A549 (cell line): ENCODE results near the gene SELENOO. TPM values are rescaled to one million over a fixed set of nuclear protein-coding genes. Genes with fewer than 3 reads are reported as not detected.

ENCODE experiments used
- ATAC-seq, 2 experiments: fragments of 200-7000 bp in 1 of 2; fragments of >200 bp in 1 of 2; cut with Nextera tagmentation in 1 of 2; cut with Tn5 transposase in 1 of 2; 3 replicates each; pipeline versions ENCODE4 v1.8.0 to v1.9.1; 2018 to 2020; ENCODE audit warnings: mild to moderate bottlenecking in 1 of 2, moderate library complexity in 1 of 2
- CTCF ChIA-PET: fragments of 300-600 bp; sonication (Branson Sonifier 250); formaldehyde crosslinking; extraction: SDS; loops from one replicate; lab custom pipeline; 2021; ENCODE audit warnings: antibody characterized with exemption, inconsistent platforms; lab: Yijun Ruan, JAX
- POLR2A ChIA-PET: fragments of 350-600 bp; formaldehyde crosslinking; extraction: SDS; loops from one replicate; lab custom pipeline; 2021; ENCODE audit warnings: antibody characterized with exemption, inconsistent platforms; lab: Yijun Ruan, JAX
- DNase-seq, 2 experiments: peaks; one replicate each; pipeline versions ENCODE4 v3.0.0 to v3.0.0-alpha.2; 2011 to 2016; ENCODE audit warnings: low read depth in 1 of 2, low spot score in 1 of 2
- FAIRE-seq: peaks from 2 replicates; lab custom pipeline; 2011; peaks lifted over from hg19 to GRCh38; lab: Jason Lieb, UNC
- H3K27ac ChIP-seq, 2 experiments: fragments of >200 bp; sonication (Bioruptor Twin); formaldehyde crosslinking; 3 replicates each; pipeline ENCODE4 v1.5.1; 2016 to 2017
- H3K4me1 ChIP-seq: fragments of >200 bp; sonication (Bioruptor Twin); formaldehyde crosslinking; 3 replicates; pipeline ENCODE4 v1.6.1; 2016
- H3K4me2 ChIP-seq: fragments of >200 bp; sonication (Bioruptor Twin); formaldehyde crosslinking; 3 replicates; pipeline ENCODE4 v1.6.1; 2016
- H3K4me3 ChIP-seq: fragments of >200 bp; sonication (Bioruptor Twin); formaldehyde crosslinking; 3 replicates; pipeline ENCODE4 v1.5.1; 2016
- H3K9me3 ChIP-seq: fragments of >200 bp; sonication (Bioruptor Twin); formaldehyde crosslinking; 3 replicates; pipeline ENCODE4 v1.6.1; 2016
- CEBPB ChIP-seq, 2 experiments: fragments of >200 bp in 1 of 2; sonication (Bioruptor Twin) in 1 of 2; formaldehyde crosslinking in 1 of 2; IDR thresholded peaks; 2 replicates each; pipeline ENCODE4 v1.6.1; 2012 to 2016
- ESRRA ChIP-seq: fragments of 150-350 bp; IDR thresholded peaks from 2 replicates; pipeline ENCODE4 v1.6.1; 2014; ENCODE audit warnings: mild to moderate bottlenecking, low read length, borderline replicate concordance
- GATA3 ChIP-seq: IDR thresholded peaks from 2 replicates; pipeline ENCODE4 v1.6.1; 2012; ENCODE audit warnings: borderline replicate concordance
- HOXA7 ChIP-seq: fragments of 250-450 bp; sonication (Bioruptor Pico); IDR thresholded peaks from 2 replicates; pipeline ENCODE4 v1.5.0; 2020; ENCODE audit warnings: mild to moderate bottlenecking, moderate library complexity
- JUN ChIP-seq, 2 experiments: fragments of >200 bp; sonication (Bioruptor Twin); formaldehyde crosslinking; IDR thresholded peaks; 2 replicates in 1 of 2; 3 replicates in 1 of 2; pipeline ENCODE4 v1.6.1; 2016 to 2017
- KDM1A ChIP-seq: fragments of 200-600 bp; sonication (generic); IDR thresholded peaks from 2 replicates; pipeline ENCODE4 v1.6.1; 2016; ENCODE audit warnings: low read depth, mild to moderate bottlenecking
- KDM5A ChIP-seq: fragments of 200-600 bp; sonication (generic); IDR thresholded peaks from 2 replicates; pipeline ENCODE4 v1.6.1; 2016; ENCODE audit warnings: antibody characterized with exemption, mild to moderate bottlenecking
- POLR2A ChIP-seq: IDR thresholded peaks from 2 replicates; pipeline ENCODE4 v1.6.1; 2012; ENCODE audit warnings: mild to moderate bottlenecking, low read length
- RAD21 ChIP-seq, 2 experiments: fragments of >200 bp in 1 of 2; sonication (Bioruptor Twin) in 1 of 2; formaldehyde crosslinking in 1 of 2; IDR thresholded peaks in 1 of 2; conservative IDR thresholded peaks in 1 of 2; 2 replicates in 1 of 2; 3 replicates in 1 of 2; pipeline ENCODE4 v1.6.1; 2012 to 2018; ENCODE audit warnings: inconsistent platforms in 1 of 2
- RARB ChIP-seq: fragments of 250-450 bp; sonication (Bioruptor Pico); IDR thresholded peaks from 2 replicates; pipeline ENCODE4 v1.8.0; 2021; ENCODE audit warnings: mild to moderate bottlenecking, moderate library complexity
- RCOR1 ChIP-seq: fragments of 150-350 bp; IDR thresholded peaks from 2 replicates; pipeline ENCODE4 v1.6.1; 2014; ENCODE audit warnings: antibody characterized with exemption, low read length, low read depth
- RFX5 ChIP-seq: fragments of 450-650 bp; IDR thresholded peaks from 2 replicates; pipeline ENCODE4 v1.7.1; 2014; ENCODE audit warnings: antibody characterized with exemption, mild to moderate bottlenecking, moderate library complexity
- SREBF2 ChIP-seq: fragments of 450-650 bp; IDR thresholded peaks from 2 replicates; pipeline ENCODE4 v1.6.1; 2014; ENCODE audit warnings: mild to moderate bottlenecking, moderate library complexity
- TFCP2L1 ChIP-seq: fragments of 250-450 bp; sonication (Bioruptor Pico); IDR thresholded peaks from 2 replicates; pipeline ENCODE4 v1.5.0; 2021; ENCODE audit warnings: mild to moderate bottlenecking
- TP53 ChIP-seq: fragments of 250-450 bp; sonication (Bioruptor Pico); IDR thresholded peaks from 2 replicates; pipeline ENCODE4 v1.5.0; 2021; ENCODE audit warnings: mild to moderate bottlenecking, moderate library complexity
- ZC3H11A ChIP-seq: fragments of 450-650 bp; IDR thresholded peaks from 2 replicates; pipeline ENCODE4 v1.6.1; 2014; ENCODE audit warnings: antibody characterized with exemption, mild to moderate bottlenecking
- ZFP36 ChIP-seq: fragments of 450-650 bp; IDR thresholded peaks from 2 replicates; pipeline ENCODE4 v1.6.1; 2014; ENCODE audit warnings: borderline replicate concordance; ENCODE audit not compliant: partially characterized antibody
- WGBS: methylation state at CpG from one replicate; pipeline ENCODE4 v1.1.6; 2017; ENCODE audit errors: missing lambda C conversion rate; 5-methylcytosine and 5-hydroxymethylcytosine counted together
- polyA plus RNA-seq, 4 experiments: library from polyadenylated mRNA; depleted of rRNA in 3 of 4; stranded (reverse); fragments of >200 nt; fragmentation: RNase III in 1 of 4; extraction: RNeasy Plus Mini Kit Qiagen cat#74134 plus additional on column Dnase treatment in 1 of 4; gene quantifications; 2 replicates in 3 of 4; 3 replicates in 1 of 4; pipeline ENCODE4 v1.2.3, GENCODE V29; 2011 to 2017
- TF ChIP-seq, protein P1 (sequence below): fragments of >200 bp; sonication (Bioruptor Twin); formaldehyde crosslinking; IDR thresholded peaks from 2 replicates; pipeline ENCODE4 v1.6.1; 2016
- TF ChIP-seq, protein P2 (sequence below): fragments of 250-450 bp; sonication (Bioruptor Pico); IDR thresholded peaks from 2 replicates; pipeline ENCODE4 v1.5.0; 2021; ENCODE audit warnings: mild to moderate bottlenecking, moderate library complexity, borderline replicate concordance
- TF ChIP-seq, protein P3 (sequence below): fragments of 250-450 bp; sonication (Bioruptor Pico); IDR thresholded peaks from 2 replicates; pipeline ENCODE4 v1.5.0; 2020; ENCODE audit warnings: low read depth, mild to moderate bottlenecking, moderate library complexity
- TF ChIP-seq, protein P4 (sequence below): IDR thresholded peaks from 2 replicates; pipeline ENCODE4 v1.6.1; 2012
- TF ChIP-seq, protein P5 (sequence below): IDR thresholded peaks from 2 replicates; pipeline ENCODE4 v1.6.1; 2012; ENCODE audit warnings: low read depth, borderline replicate concordance

Gene SELENOO
- polyA plus RNA-seq, 2 of the 4 experiments (the other 2 are of a cell fraction) = 7.8 to 14.7 TPM

DNA sequence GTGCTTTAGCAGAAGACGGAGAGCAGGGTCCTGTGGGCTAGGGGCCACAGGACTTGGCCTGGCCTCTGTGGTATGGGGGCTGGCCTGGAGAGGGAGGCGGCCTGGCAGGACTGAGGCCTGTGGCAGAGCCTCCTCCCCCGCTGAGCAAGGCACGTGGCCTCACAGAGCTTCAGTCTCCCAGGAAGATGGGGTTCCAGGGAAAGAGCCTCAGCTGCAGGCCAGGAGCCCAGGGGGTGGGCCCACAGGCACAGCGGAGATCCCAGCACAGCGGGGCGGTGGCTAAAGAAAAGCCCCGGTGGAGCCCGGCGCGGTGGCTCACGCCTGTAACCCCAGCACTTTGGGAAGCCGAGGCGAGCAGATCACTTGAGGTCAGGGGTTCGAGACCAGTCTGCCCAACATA, 58.5 kb downstream of the SELENOO start (continued):
- no peak for TF ChIP-seq RCOR1
- TF ChIP-seq, protein P1, sequence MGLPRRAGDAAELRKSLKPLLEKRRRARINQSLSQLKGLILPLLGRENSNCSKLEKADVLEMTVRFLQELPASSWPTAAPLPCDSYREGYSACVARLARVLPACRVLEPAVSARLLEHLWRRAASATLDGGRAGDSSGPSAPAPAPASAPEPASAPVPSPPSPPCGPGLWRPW = no peak

DNA sequence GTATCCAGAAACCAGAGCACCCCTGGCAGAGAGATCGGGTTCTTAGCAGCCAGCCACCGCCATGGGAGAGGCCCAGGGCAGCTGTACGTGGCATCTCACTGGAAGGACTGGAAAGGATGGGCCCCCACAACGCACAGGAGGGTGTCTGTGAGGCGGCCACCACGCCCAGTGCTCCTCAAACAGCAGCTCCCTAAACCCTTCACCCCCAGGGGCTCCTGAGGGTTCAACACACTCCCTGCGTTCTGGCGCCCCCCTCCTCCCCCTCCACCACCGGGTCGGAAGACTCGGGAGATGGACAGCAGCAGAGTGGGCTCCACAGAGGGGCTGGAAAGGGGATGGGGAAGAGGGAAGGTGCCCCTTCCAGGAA, 59.6 kb downstream of the SELENOO start:
- TF ChIP-seq ZFP36 (no peak), HOXA7 (CRISPR knock-in tag) (no peak), KDM1A (no peak), GATA3 (no peak), RARB (CRISPR knock-in tag) (no peak), SREBF2 (no peak), TP53 (no peak), KDM5A (no peak), RFX5 (no peak), ZC3H11A (no peak)
- TF ChIP-seq, protein P2, sequence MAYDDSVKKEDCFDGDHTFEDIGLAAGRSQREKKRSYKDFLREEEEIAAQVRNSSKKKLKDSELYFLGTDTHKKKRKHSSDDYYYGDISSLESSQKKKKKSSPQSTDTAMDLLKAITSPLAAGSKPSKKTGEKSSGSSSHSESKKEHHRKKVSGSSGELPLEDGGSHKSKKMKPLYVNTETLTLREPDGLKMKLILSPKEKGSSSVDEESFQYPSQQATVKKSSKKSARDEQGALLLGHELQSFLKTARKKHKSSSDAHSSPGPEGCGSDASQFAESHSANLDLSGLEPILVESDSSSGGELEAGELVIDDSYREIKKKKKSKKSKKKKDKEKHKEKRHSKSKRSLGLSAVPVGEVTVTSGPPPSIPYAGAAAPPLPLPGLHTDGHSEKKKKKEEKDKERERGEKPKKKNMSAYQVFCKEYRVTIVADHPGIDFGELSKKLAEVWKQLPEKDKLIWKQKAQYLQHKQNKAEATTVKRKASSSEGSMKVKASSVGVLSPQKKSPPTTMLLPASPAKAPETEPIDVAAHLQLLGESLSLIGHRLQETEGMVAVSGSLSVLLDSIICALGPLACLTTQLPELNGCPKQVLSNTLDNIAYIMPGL (CRISPR knock-in tag) = no peak
- TF ChIP-seq, all 56 proteins: peak for 0
- H3K9me3 ChIP-seq = no peaks in the 10 kb centered on the region
- DNase-seq = no peak
- H3K27ac ChIP-seq = peak overlapping the region; percentile 98 to 99
- 0% methylated on average over 3 of the region's 11 CpGs for WGBS
- peak; percentile 2 to 54; a peak in 3 of 6 replicates for ATAC-seq
- POLR2A ChIA-PET = interaction anchor here (0.5 to 0.7 kb wide), 2 partner anchors 9 to 70 kb away, joined by 3 to 4 read pairs; partner anchors contain the start of gene HDAC10
- no peak for FAIRE-seq
- peak overlapping the region; percentile 90 for H3K4me2 ChIP-seq
- CTCF ChIA-PET = interaction anchor here (0.9 to 1.6 kb wide), 3 partner anchors 9 to 13 kb away, joined by 4 to 11 read pairs (median 5); partner anchors contain the start of gene HDAC10
- peaks cover 23% of the 10 kb centered on the region for H3K4me1 ChIP-seq
- H3K4me3 ChIP-seq = peak overlapping the region; percentile 90

DNA sequence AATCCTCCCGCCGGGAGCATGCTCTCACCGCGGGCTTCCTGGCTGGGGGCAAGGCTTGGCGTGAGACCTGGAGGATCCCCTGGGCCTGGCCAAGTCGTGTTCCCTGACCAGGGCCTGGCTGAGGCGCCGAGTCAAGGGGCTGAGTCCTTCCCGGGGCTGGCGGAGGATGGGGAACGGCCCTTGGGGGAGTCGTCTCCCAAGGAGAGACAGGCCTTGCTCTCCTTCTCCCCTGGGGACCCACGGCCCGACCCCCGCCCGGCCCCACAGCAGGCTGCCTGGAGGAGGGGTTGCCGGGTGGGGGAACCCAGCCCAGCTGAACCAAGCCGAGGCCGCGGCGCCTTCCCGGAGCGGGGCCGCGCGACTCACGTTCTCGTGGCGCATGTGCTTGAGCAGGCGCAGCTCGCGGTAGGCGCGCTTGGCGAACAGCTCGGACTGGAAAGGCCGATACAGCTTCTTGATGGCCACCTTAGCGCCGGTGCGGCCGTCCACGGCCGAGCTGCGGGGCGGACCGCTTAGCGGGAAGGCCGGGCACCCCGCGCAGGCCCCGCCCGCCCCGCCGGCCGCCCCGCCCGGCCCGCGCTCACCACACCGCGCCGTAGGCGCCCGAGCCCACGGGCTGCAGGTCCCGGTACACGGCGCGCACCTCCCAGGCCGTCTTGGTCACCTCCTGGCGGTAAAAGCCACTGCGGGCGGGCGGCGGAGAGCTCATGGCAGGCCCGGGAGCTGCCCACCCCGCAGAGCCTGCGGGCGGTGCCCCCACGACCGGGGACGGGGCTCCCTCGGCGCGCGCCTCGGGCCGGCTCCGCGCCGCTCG, 60.2 kb downstream of the SELENOO start:
- TF ChIP-seq CEBPB (IDR thresholded peaks at IDR 0.05) (no peak), RFX5 (no peak), POLR2A (peak; percentile 45), TFCP2L1 (no peak), ESRRA (no peak), RAD21 (conservative IDR thresholded peaks at IDR 0.05 in 1 of 2, IDR thresholded peaks at IDR 0.05 in 1 of 2) (no peak), KDM1A (no peak), JUN (IDR thresholded peaks at IDR 0.05) (0 out of 5 replicates have a peak, but pooled peaks of 1 of the 2 experiments have one; percentile 22)
- TF ChIP-seq, protein P3, sequence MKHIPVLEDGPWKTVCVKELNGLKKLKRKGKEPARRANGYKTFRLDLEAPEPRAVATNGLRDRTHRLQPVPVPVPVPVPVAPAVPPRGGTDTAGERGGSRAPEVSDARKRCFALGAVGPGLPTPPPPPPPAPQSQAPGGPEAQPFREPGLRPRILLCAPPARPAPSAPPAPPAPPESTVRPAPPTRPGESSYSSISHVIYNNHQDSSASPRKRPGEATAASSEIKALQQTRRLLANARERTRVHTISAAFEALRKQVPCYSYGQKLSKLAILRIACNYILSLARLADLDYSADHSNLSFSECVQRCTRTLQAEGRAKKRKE (CRISPR knock-in tag) = no peak
- TF ChIP-seq, protein P4, sequence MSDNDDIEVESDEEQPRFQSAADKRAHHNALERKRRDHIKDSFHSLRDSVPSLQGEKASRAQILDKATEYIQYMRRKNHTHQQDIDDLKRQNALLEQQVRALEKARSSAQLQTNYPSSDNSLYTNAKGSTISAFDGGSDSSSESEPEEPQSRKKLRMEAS = peak; percentile 53
- TF ChIP-seq, protein P5, sequence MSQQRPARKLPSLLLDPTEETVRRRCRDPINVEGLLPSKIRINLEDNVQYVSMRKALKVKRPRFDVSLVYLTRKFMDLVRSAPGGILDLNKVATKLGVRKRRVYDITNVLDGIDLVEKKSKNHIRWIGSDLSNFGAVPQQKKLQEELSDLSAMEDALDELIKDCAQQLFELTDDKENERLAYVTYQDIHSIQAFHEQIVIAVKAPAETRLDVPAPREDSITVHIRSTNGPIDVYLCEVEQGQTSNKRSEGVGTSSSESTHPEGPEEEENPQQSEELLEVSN = peak; percentile 41; the same call in 1 of the 2 replicates
- ChIA-PET CTCF (interaction anchor here (0.9 to 1.6 kb wide), 3 partner anchors 9 to 13 kb away, joined by 4 to 11 read pairs (median 5); partner anchors contain the start of gene HDAC10), POLR2A (interaction anchor here (0.5 to 0.7 kb wide), 2 partner anchors 10 to 70 kb away, joined by 3 to 4 read pairs; partner anchors contain the start of gene HDAC10)
- FAIRE-seq (no peak), DNase-seq (peak in 1 of 2 experiments; percentile 72), ATAC-seq (peak; percentile 40 to 68)
- H3K9me3 ChIP-seq = no peaks in the 10 kb centered on the region
- H3K4me1 ChIP-seq = peaks cover 23% of the 10 kb centered on the region
- peak overlapping the region; percentile 98 to 99 for H3K27ac ChIP-seq
- WGBS = no CpG with 5 or more reads among the region's 92 CpGs
- peak overlapping the region; percentile 90 for H3K4me2 ChIP-seq
- peak overlapping the region; percentile 90 for H3K4me3 ChIP-seq
